SJSA1 (cell line): Measurements from ENCODE around the gene PIGH. TPM values are rescaled to one million over a fixed set of nuclear protein-coding genes. Genes with fewer than 3 reads are reported as not detected.
A peak's percentile ranks its signal among the peaks of the same experiment; 100 is the strongest.

Experiments
- DNase-seq, 2 experiments: peaks; one replicate each; pipeline ENCODE4 v3.0.0-alpha.2; 2015 to 2020; ENCODE audit warnings: low spot score in 2 of 2, low read depth in 1 of 2
- H3K27ac ChIP-seq: fragments of 250-450 bp; sonication (Bioruptor Pico); 2 replicates; pipeline ENCODE4 v1.5.1; 2020; ENCODE audit warnings: mild to moderate bottlenecking, moderate library complexity
- H3K27me3 ChIP-seq: fragments of 250-450 bp; sonication (Bioruptor Pico); replicated peaks from 2 replicates; pipeline ENCODE4 v1.5.1; 2020; ENCODE audit warnings: mild to moderate bottlenecking, moderate library complexity
- H3K36me3 ChIP-seq: fragments of 250-450 bp; sonication (Bioruptor Pico); 2 replicates; pipeline ENCODE4 v1.5.1; 2020; ENCODE audit warnings: mild to moderate bottlenecking
- H3K4me1 ChIP-seq: fragments of 250-450 bp; sonication (Bioruptor Pico); replicated peaks from 2 replicates; pipeline ENCODE4 v1.6.1; 2021; ENCODE audit warnings: mild to moderate bottlenecking
- H3K4me3 ChIP-seq: fragments of 250-450 bp; sonication (Bioruptor Pico); 2 replicates; pipeline ENCODE4 v1.5.1; 2020; ENCODE audit warnings: mild to moderate bottlenecking
- H3K9me3 ChIP-seq: fragments of 250-450 bp; sonication (Bioruptor Pico); replicated peaks from 2 replicates; pipeline ENCODE4 v1.5.1; 2020; ENCODE audit warnings: mild to moderate bottlenecking
- total RNA-seq: library from RNA; depleted of rRNA; stranded (reverse); fragments of >200 nt; shearing (Covaris generic); gene quantifications from 2 replicates; pipeline ENCODE4 v1.2.3, GENCODE V29; 2014

The PIGH gene
- total RNA-seq, 1 experiment from 2014 or later = 11.2 TPM

GRCh38 chr14:67589204-67589770 lies 10.8 kb downstream of the PIGH start:
- Histone ChIP-seq H3K4me1 (no peaks in the 10 kb centered on the region), H3K27me3 (no peaks in the 10 kb centered on the region), H3K9me3 (no peaks in the 10 kb centered on the region), H3K36me3 (peaks cover 3% of the 10 kb centered on the region), H3K27ac (no peak overlapping the region), H3K4me3 (no peak overlapping the region)
- DNase-seq = no peak

- H3K36me3 ChIP-seq = no peaks in the 10 kb centered on the region; the same call in none of the 2 replicates
- no peak overlapping the region for H3K4me3 ChIP-seq
Observed at GRCh38 chr14:67586369-67586768, 13.7 kb downstream of the PIGH start.

GRCh38 chr14:67584978-67585377 lies 15.1 kb downstream of the PIGH start:
- Histone ChIP-seq H3K27ac (no peak overlapping the region), H3K36me3 (no peaks in the 10 kb centered on the region; the same call in none of the 2 replicates), H3K4me1 (no peaks in the 10 kb centered on the region), H3K27me3 (no peaks in the 10 kb centered on the region), H3K4me3 (no peak overlapping the region), H3K9me3 (no peaks in the 10 kb centered on the region)
- DNase-seq = no peak

More at GRCh38 chr14:67586369-67586768, 13.7 kb downstream of the PIGH start:
- no peak overlapping the region for H3K27ac ChIP-seq
- DNase-seq = no peak
- no peaks in the 10 kb centered on the region for H3K27me3 ChIP-seq
- H3K4me1 ChIP-seq = no peaks in the 10 kb centered on the region
- no peaks in the 10 kb centered on the region for H3K9me3 ChIP-seq

GRCh38 chr14:67583711-67584644 lies 16.1 kb downstream of the PIGH start:
- H3K4me1 ChIP-seq = no peaks in the 10 kb centered on the region
- no peaks in the 10 kb centered on the region; the same call in none of the 2 replicates for H3K36me3 ChIP-seq
- H3K9me3 ChIP-seq = no peaks in the 10 kb centered on the region
- H3K27ac ChIP-seq = no peak overlapping the region
- H3K4me3 ChIP-seq = no peak overlapping the region
- H3K27me3 ChIP-seq = no peaks in the 10 kb centered on the region
- DNase-seq = peak in 1 of 2 experiments; percentile 28

- Histone ChIP-seq H3K9me3 (no peaks in the 10 kb centered on the region), H3K27me3 (no peaks in the 10 kb centered on the region), H3K27ac (no peak overlapping the region), H3K4me1 (no peaks in the 10 kb centered on the region), H3K4me3 (no peak overlapping the region), H3K36me3 (no peaks in the 10 kb centered on the region; the same call in 1 of the 2 replicates)
- DNase-seq = no peak
Observed at GRCh38 chr14:67582061-67582460, 18.0 kb downstream of the PIGH start.

- Histone ChIP-seq H3K4me3 (no peak overlapping the region), H3K27ac (no peak overlapping the region), H3K36me3 (no peaks in the 10 kb centered on the region; the same call in 1 of the 2 replicates), H3K9me3 (no peaks in the 10 kb centered on the region), H3K4me1 (no peaks in the 10 kb centered on the region), H3K27me3 (no peaks in the 10 kb centered on the region)
- DNase-seq = no peak
Observed at GRCh38 chr14:67581643-67582042, 18.4 kb downstream of the PIGH start.

- Histone ChIP-seq H3K36me3 (no peaks in the 10 kb centered on the region; the same call in 1 of the 2 replicates), H3K4me1 (no peaks in the 10 kb centered on the region), H3K4me3 (no peak overlapping the region), H3K9me3 (no peaks in the 10 kb centered on the region), H3K27ac (no peak overlapping the region), H3K27me3 (no peaks in the 10 kb centered on the region)
- no peak for DNase-seq
Observed at GRCh38 chr14:67580336-67581171, 19.5 kb downstream of the PIGH start.

GRCh38 chr14:67579636-67580035 lies 20.4 kb downstream of the PIGH start:
- Histone ChIP-seq H3K36me3 (no peaks in the 10 kb centered on the region; the same call in 1 of the 2 replicates), H3K27me3 (no peaks in the 10 kb centered on the region), H3K4me1 (no peaks in the 10 kb centered on the region), H3K27ac (no peak overlapping the region), H3K4me3 (no peak overlapping the region), H3K9me3 (no peaks in the 10 kb centered on the region)
- no peak for DNase-seq

- DNase-seq = no peak
- Histone ChIP-seq H3K27me3 (no peaks in the 10 kb centered on the region), H3K27ac (no peak overlapping the region), H3K4me1 (no peaks in the 10 kb centered on the region), H3K4me3 (no peak overlapping the region), H3K36me3 (no peaks in the 10 kb centered on the region), H3K9me3 (no peaks in the 10 kb centered on the region)
Observed at GRCh38 chr14:67579040-67579439, 21.0 kb downstream of the PIGH start.

GRCh38 chr14:67577909-67578749 lies 21.9 kb downstream of the PIGH start:
- Histone ChIP-seq H3K36me3 (no peaks in the 10 kb centered on the region), H3K27ac (no peak overlapping the region)

GRCh38 chr14:67577181-67577808 lies 22.8 kb downstream of the PIGH start:
- no peaks in the 10 kb centered on the region for H3K4me1 ChIP-seq
- DNase-seq = no peak
- no peaks in the 10 kb centered on the region for H3K36me3 ChIP-seq
- no peak overlapping the region for H3K27ac ChIP-seq
- H3K4me3 ChIP-seq = no peak overlapping the region
- H3K9me3 ChIP-seq = no peaks in the 10 kb centered on the region
- H3K27me3 ChIP-seq = no peaks in the 10 kb centered on the region

More at GRCh38 chr14:67577909-67578749, 21.9 kb downstream of the PIGH start:
- H3K27me3 ChIP-seq = no peaks in the 10 kb centered on the region
- DNase-seq = no peak
- no peaks in the 10 kb centered on the region for H3K9me3 ChIP-seq
- H3K4me1 ChIP-seq = no peaks in the 10 kb centered on the region
- H3K4me3 ChIP-seq = no peak overlapping the region

GRCh38 chr14:67576216-67576955 lies 23.7 kb downstream of the PIGH start:
- H3K36me3 ChIP-seq = no peaks in the 10 kb centered on the region
- H3K9me3 ChIP-seq = no peaks in the 10 kb centered on the region
- H3K27me3 ChIP-seq = no peaks in the 10 kb centered on the region
- no peaks in the 10 kb centered on the region for H3K4me1 ChIP-seq
- no peak overlapping the region for H3K27ac ChIP-seq
- no peak for DNase-seq
- H3K4me3 ChIP-seq = no peak overlapping the region
